Endothelial cell of umbilical vein (primary cell): Measurements from ENCODE around the gene CCRL2. TPM values are rescaled to one million over a fixed set of nuclear protein-coding genes. Genes with fewer than 3 reads are reported as not detected.

Experiments used
- BruUV-seq: library from RNA; stranded (reverse); fragments of 400-500 nt; replicated peaks from 2 replicates; lab custom pipeline; 2021; lab: Mats Ljungman, UMichigan
- CTCF ChIA-PET: fragments of 300-600, 350-600 bp; sonication (Branson Sonifier 250); formaldehyde crosslinking; loops from one replicate; lab custom pipeline; 2021; ENCODE audit warnings: antibody characterized with exemption, inconsistent platforms; lab: Charles Lee
- POLR2A ChIA-PET: fragments of 300-600, 350-600 bp; sonication (Branson Sonifier 250); formaldehyde crosslinking; loops from one replicate; lab custom pipeline; 2021; ENCODE audit warnings: antibody characterized with exemption, inconsistent platforms; lab: Charles Lee
- DNase-seq: peaks from one replicate; pipeline ENCODE4 v3.0.0-alpha.2; 2011; ENCODE audit warnings: low read depth, low spot score
- FAIRE-seq: peaks from 2 replicates; lab custom pipeline; 2011; peaks lifted over from hg19 to GRCh38; lab: Jason Lieb, UNC
- H2AFZ ChIP-seq: 2 replicates; pipeline ENCODE4 v1.6.0; 2012; ENCODE audit warnings: low read depth, low read length, control low read depth, inconsistent platforms
- H3K27ac ChIP-seq: 2 replicates; pipeline ENCODE4 v1.5.1; 2011; ENCODE audit warnings: low read depth, mild to moderate bottlenecking, control low read depth, low read length, moderate library complexity; ENCODE audit not compliant: insufficient read depth
- H3K27me3 ChIP-seq, 2 experiments: 2 replicates each; pipeline versions ENCODE4 v1.6.0 to v1.6.1; 2011; ENCODE audit warnings: low read length in 2 of 2, mixed read lengths in 1 of 2; ENCODE audit not compliant: control insufficient read depth in 2 of 2, insufficient read depth in 2 of 2
- H3K36me3 ChIP-seq, 2 experiments: 2 replicates in 1 of 2; 3 replicates in 1 of 2; pipeline ENCODE4 v1.5.1; 2011; ENCODE audit warnings: low read length in 2 of 2, mild to moderate bottlenecking in 1 of 2, moderate library complexity in 1 of 2; ENCODE audit not compliant: control insufficient read depth in 2 of 2, insufficient read depth in 2 of 2; ENCODE audit errors: extremely low read depth in 1 of 2
- H3K4me1 ChIP-seq: 3 replicates; pipeline ENCODE4 v1.5.1; 2011; ENCODE audit warnings: mild to moderate bottlenecking, low read length; ENCODE audit not compliant: control insufficient read depth, insufficient read depth; ENCODE audit errors: extremely low read depth
- H3K4me2 ChIP-seq: 2 replicates; pipeline ENCODE4 v1.6.1; 2011; ENCODE audit warnings: low read length, control low read depth, mixed read lengths; ENCODE audit not compliant: insufficient read depth
- H3K4me3 ChIP-seq, 3 experiments: fragments of 200-600 bp in 1 of 3; sonication (generic), shearing (Covaris generic) in 1 of 3; replicated peaks in 1 of 3; 2 replicates each; pipeline ENCODE4 v1.5.1; 2011 to 2016; ENCODE audit warnings: control low read depth in 3 of 3, low read length in 3 of 3, mild to moderate bottlenecking in 2 of 3, inconsistent platforms in 1 of 3, low read depth in 1 of 3, moderate library complexity in 1 of 3; ENCODE audit not compliant: insufficient read depth in 1 of 3
- H3K79me2 ChIP-seq: 2 replicates; pipeline ENCODE4 v1.6.0; 2012; ENCODE audit warnings: low read length, inconsistent platforms; ENCODE audit not compliant: control insufficient read depth, insufficient read depth
- H3K9ac ChIP-seq: replicated peaks from 2 replicates; pipeline ENCODE3; 2011; ENCODE audit warnings: low read length, control low read depth; ENCODE audit not compliant: insufficient read depth; ENCODE audit errors: extremely low read depth
- H3K9me1 ChIP-seq: replicated peaks from 3 replicates; pipeline ENCODE4 v1.6.0; 2011; ENCODE audit warnings: mild to moderate bottlenecking, low read length; ENCODE audit not compliant: control insufficient read depth, insufficient read depth; ENCODE audit errors: extremely low read depth
- H3K9me3 ChIP-seq: replicated peaks from 2 replicates; pipeline ENCODE4 v1.5.1; 2012; ENCODE audit warnings: low read length, inconsistent platforms; ENCODE audit not compliant: control insufficient read depth, insufficient read depth
- H4K20me1 ChIP-seq: replicated peaks from 2 replicates; pipeline ENCODE3; 2011; ENCODE audit warnings: mild to moderate bottlenecking, low read length; ENCODE audit not compliant: control insufficient read depth, insufficient read depth; ENCODE audit errors: extremely low read depth
- EZH2 ChIP-seq: IDR thresholded peaks from 2 replicates; pipeline ENCODE4 v1.6.1; 2012; ENCODE audit warnings: borderline replicate concordance, low read depth, mild to moderate bottlenecking, moderate library complexity, low read length, inconsistent platforms; ENCODE audit not compliant: severe bottlenecking
- FOS ChIP-seq: IDR thresholded peaks from 2 replicates; pipeline ENCODE4 v1.6.1; 2011; ENCODE audit warnings: mild to moderate bottlenecking, low read length, moderate library complexity, borderline replicate concordance; ENCODE audit not compliant: insufficient read depth
- GATA2 ChIP-seq: IDR thresholded peaks from 2 replicates; pipeline ENCODE4 v1.7.0; 2011; ENCODE audit warnings: low read depth, mild to moderate bottlenecking, moderate library complexity, mixed read lengths, low read length; ENCODE audit not compliant: insufficient read length, insufficient read depth
- JUN ChIP-seq: IDR thresholded peaks from 2 replicates; pipeline ENCODE4 v1.6.1; 2011; ENCODE audit warnings: borderline replicate concordance, low read depth; ENCODE audit not compliant: insufficient read length, insufficient read depth
- MYC ChIP-seq: IDR thresholded peaks from one replicate; pipeline ENCODE4 v1.6.1; 2011; ENCODE audit warnings: mild to moderate bottlenecking, low read depth, low read length
- POLR2A ChIP-seq: IDR thresholded peaks from 2 replicates; pipeline ENCODE4 v1.6.1; 2012; ENCODE audit warnings: low read depth, mild to moderate bottlenecking, control low read depth, low read length
- POLR2AphosphoS5 ChIP-seq: IDR thresholded peaks from 2 replicates; pipeline ENCODE4 v1.6.1; 2012; ENCODE audit warnings: low read depth, mild to moderate bottlenecking, control low read depth, low read length, moderate library complexity; ENCODE audit not compliant: insufficient read depth
- dilution Hi-C: fragments of 300-500 bp; cut with MboI; formaldehyde crosslinking; loops from one replicate; pipeline ENCODE4 v1.15.0; 2019; ENCODE audit warnings: low sequenced_read_pairs; ENCODE audit not compliant: extremely low pct_ligation_motif_present
- intact Hi-C: fragments of 100-400 bp; cut with micrococcal nuclease; formaldehyde crosslinking; loops from one replicate; pipeline ENCODE4 v1.10.0; 2022
- polyA plus RNA-seq, 4 experiments: library from polyadenylated mRNA; depleted of rRNA in 3 of 4; stranded (reverse) in 3 of 4; unstranded in 1 of 4; fragments of >200 nt; gene quantifications; 2 replicates each; pipeline versions ENCODE4 v1.2.1 to v1.2.3, GENCODE V29; 2011 to 2012; ENCODE audit warnings: missing spikeins in 1 of 4
- total RNA-seq: library from RNA; stranded (reverse); gene quantifications from 2 replicates; pipeline ENCODE4 v1.2.3, GENCODE V29; 2021
- TF ChIP-seq, protein P1 (sequence below): IDR thresholded peaks from 2 replicates; pipeline ENCODE4 v1.6.1; 2011; ENCODE audit not compliant: insufficient read depth, insufficient read length
- TF ChIP-seq, protein P2 (sequence below), 2 donors: IDR thresholded peaks; 1 replicate in 1 of 2; 2 replicates in 1 of 2; pipeline ENCODE4 v1.5.1; 2011; ENCODE audit warnings: low read length in 2 of 2, mild to moderate bottlenecking in 2 of 2, moderate library complexity in 2 of 2, control low read depth in 1 of 2, inconsistent platforms in 1 of 2, low read depth in 1 of 2; ENCODE audit not compliant: insufficient read depth in 1 of 2; ENCODE audit errors: extremely low read depth in 1 of 2

CCRL2 gene
- total and polyA plus RNA-seq, 2 donors (not counting 3 experiments of a cell fraction or from before 2014, with no cell fraction given): 6.4 to 6.6 TPM

DNA sequence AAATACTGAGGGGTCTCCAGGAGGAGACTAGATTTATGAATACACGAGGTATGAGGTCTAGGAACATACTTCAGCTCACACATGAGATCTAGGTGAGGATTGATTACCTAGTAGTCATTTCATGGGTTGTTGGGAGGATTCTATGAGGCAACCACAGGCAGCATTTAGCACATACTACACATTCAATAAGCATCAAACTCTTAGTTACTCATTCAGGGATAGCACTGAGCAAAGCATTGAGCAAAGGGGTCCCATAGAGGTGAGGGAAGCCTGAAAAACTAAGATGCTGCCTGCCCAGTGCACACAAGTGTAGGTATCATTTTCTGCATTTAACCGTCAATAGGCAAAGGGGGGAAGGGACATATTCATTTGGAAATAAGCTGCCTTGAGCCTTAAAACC, 31.8 kb upstream of the CCRL2 start:
- FAIRE-seq: no peak
- Histone ChIP-seq H3K79me2 (no peaks in the 10 kb centered on the region), H2AFZ (no peak overlapping the region), H3K9me1 (no peaks in the 10 kb centered on the region), H3K4me2 (no peak overlapping the region), H3K27me3 (peaks cover 7 to 12% of the 10 kb centered on the region in 2 experiments), H3K36me3 (no peaks in the 10 kb centered on the region), H3K9me3 (no peaks in the 10 kb centered on the region), H3K4me1 (no peaks in the 10 kb centered on the region), H4K20me1 (no peaks in the 10 kb centered on the region), H3K9ac (no peak overlapping the region), H3K4me3 (no peak overlapping the region), H3K27ac (no peak overlapping the region)
- TF ChIP-seq MYC (no peak), FOS (no peak), GATA2 (no peak), JUN (no peak), POLR2AphosphoS5 (no peak), EZH2 (no peak), POLR2A (no peak)
- TF ChIP-seq, protein P1, sequence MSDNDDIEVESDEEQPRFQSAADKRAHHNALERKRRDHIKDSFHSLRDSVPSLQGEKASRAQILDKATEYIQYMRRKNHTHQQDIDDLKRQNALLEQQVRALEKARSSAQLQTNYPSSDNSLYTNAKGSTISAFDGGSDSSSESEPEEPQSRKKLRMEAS: no peak
- TF ChIP-seq, protein P2, sequence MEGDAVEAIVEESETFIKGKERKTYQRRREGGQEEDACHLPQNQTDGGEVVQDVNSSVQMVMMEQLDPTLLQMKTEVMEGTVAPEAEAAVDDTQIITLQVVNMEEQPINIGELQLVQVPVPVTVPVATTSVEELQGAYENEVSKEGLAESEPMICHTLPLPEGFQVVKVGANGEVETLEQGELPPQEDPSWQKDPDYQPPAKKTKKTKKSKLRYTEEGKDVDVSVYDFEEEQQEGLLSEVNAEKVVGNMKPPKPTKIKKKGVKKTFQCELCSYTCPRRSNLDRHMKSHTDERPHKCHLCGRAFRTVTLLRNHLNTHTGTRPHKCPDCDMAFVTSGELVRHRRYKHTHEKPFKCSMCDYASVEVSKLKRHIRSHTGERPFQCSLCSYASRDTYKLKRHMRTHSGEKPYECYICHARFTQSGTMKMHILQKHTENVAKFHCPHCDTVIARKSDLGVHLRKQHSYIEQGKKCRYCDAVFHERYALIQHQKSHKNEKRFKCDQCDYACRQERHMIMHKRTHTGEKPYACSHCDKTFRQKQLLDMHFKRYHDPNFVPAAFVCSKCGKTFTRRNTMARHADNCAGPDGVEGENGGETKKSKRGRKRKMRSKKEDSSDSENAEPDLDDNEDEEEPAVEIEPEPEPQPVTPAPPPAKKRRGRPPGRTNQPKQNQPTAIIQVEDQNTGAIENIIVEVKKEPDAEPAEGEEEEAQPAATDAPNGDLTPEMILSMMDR (IDR thresholded peaks at IDR 0.05; ENCODE audit: extremely low read depth in 1 of 2, insufficient read depth in 1 of 2, low read depth in 1 of 2, low read length in 2 of 2): no peak
- dilution Hi-C loops: no loop called here
- BruUV-seq: no TSS peak
- POLR2A ChIA-PET: no interaction called here
- CTCF ChIA-PET: interaction anchor here (0.9 to 1.6 kb wide), 2 partner anchors 8 to 98 kb away, joined by 5 to 10 read pairs; no protein-coding TSS in a partner anchor
- intact Hi-C loops: loop anchor here (5.0 to 10.0 kb wide), 2 partner anchors 180 to 298 kb away; no protein-coding TSS in a partner anchor
- DNase-seq: no peak
